ELF-1 (cell line): Measurements from ENCODE around the gene SERPINC1.
"Not testable (repeated sequence)": the region's sequence is repeated elsewhere in the genome, so short reads cannot be mapped to it uniquely, and the experiment has no call there.

Experiments used
- DNase-seq: peaks from one replicate; pipeline ENCODE4 v3.0.0-alpha.2; 2016; ENCODE audit warnings: low read depth, low spot score

SERPINC1 gene

DNA sequence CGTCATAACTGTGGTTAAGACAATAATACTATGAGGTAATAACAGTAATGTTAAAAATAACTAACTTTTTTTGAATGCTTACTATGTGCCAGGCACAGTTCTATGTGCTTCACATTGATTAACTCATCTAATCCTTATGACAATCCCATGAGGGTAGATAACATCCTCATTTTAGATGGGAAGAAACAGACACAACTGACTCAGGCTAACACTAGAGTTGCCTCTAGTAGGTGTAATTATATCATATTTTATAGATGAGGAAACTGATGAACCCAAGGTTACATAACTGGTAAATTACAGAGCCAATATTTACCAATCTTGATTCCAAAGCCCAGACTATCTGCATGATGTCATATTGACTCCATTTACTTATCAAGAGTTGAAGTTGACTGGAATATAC lies 23.5 kb downstream of the SERPINC1 start:
- no peak for DNase-seq

DNA sequence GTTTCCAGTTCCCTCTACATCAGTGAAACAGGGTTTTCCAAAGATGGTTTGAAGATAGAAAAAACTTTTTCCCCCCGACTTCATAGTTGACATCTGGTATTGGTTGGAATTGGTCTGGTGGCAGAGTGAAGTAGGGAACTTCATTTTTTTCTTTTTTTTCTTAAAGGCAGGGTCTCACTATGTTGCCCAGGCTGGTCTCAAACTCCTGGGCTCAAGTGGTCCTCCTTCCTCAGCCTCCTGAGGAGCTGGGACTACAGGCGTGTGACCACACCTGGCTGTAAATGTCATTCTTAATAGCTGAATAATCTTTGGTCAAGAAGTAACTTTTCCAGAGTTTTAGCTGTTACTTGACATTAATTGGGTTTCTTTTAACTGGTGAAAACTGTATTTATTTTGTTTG lies 27.2 kb downstream of the SERPINC1 start:
- DNase-seq = no peak

DNA sequence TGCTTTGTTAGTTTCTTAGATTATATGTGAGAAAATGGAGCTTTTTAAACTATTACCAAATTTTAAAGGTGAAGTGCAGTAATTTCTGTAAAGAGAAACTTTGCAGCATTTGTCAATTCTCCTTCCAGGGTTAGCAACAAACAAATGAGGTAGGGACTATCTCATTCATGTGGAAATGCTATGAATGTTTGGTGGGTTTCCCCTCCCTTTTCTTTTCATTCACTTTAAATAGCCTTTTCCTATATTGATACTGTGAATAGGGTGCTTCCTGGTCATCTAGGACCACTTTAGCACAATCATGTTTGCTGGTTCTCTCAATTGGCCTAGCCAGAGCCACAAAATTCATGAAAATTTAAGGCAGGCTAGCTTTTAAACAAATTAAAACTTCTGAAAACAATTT lies 28.4 kb downstream of the SERPINC1 start:
- no peak for DNase-seq

DNA sequence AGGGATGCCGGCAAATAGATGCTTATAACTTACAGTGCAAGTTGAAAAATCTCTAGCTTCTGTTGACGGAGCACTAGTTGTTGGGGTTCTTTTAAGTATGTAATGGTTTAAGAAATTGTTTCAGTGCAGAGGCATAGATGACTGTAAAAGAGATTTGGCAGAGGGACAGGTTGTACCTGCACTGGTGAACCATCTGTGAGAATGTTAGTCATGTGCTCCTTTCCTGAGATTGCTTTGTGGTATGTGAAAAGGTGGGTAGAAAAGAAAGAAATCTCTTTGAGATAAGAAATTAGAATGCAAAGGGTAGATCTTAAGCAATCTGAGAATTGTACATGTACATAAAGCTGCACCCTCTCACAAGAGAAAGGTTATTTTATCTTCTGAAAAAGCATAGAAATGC lies 29.5 kb downstream of the SERPINC1 start:
- DNase-seq = no peak

DNA sequence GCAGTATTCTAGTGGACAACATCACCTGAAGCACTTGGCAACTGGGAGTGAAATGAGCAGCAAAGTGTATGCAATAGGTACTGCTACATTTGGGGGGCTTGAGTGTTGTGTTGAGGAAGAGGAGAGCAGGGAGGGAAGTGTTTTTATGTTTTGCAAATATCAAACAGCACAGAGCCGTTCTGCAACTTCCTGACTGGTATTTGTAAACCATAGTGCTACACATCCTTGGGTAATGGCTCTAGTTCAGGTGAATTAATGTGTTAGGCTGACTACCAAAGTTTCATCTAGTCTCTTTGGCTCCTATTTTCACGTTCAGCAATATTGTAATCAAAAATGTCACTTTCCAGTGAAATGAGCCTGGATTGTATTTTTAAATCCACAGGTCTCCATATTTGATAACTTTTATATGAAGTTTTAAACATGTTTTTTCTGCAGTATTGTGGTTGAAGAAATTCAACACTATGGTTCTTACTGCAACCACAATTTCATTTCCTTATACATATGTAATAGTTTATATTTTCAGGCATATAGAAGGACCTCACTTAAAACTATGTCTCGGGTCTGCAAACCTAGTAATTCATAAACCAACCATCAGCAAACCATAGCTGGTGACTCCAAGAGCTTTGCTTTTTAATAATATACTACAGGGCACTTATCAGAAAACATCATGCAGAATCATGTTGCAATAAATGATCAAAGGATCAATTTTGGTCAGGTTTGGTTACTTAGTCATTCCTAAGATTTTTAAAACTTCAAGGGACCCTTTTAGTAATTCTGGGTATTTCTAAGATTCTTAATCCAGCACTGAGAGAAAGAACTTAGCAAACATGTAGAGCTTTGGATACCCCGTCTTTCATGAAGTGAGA lies 30.1 kb downstream of the SERPINC1 start:
- DNase-seq = no peak

DNA sequence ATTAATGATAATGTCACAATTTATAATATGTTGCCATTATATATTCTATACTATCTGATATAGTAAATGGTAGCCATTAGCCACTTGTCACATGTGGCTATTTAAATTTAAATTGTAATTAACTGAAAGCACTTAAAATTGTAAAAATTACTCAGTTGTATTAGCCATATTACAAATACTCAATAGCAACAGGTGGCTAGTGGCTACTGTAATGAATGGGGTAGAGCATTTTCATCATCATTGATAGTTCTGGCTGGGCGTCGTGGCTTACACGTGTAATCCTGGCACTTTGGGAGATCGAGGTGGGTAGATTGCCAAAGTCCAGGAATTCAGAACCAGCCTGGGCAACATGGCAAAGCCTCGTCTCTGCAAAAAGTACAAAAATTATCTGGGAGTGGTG lies 32.4 kb downstream of the SERPINC1 start:
- no peak for DNase-seq

DNA sequence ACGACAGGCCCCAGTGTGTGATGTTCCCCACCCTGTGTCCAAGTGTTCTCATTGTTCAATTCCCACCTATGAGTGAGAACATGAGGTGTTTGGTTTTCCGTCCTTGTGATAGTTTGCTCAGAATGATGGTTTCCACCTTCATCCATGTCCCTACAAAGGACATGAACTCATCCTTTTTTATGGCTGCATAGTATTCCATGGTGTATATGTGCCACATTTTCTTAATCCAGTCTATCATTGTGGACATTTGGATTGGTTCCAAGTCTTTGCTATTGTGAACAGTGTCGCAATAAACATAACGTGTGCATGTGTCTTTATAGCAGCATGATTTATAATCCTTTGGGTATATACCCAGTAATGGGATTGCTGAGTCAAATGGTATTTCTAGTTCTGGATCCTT lies 36.0 kb downstream of the SERPINC1 start:
- DNase-seq = not testable (repeated sequence)

DNA sequence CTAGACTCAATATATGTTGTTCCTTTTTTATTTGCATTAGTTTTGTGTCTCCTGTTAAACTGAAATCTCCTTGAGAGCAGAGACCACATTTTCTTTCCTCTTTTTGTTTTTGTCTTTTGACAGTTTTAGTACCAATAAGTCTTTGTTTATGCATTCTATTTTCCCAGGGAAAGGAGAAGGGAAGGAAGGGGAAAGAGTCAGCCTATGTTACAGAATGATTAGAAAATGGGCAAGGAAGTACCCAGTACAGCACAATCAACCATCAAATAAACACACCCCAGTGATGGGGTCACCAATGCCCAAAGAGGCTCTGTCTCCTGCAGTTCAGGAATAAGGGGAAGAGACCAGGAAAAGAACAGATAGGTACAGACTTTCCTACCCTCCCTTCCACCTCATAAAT lies 38.9 kb downstream of the SERPINC1 start:
- no peak for DNase-seq

DNA sequence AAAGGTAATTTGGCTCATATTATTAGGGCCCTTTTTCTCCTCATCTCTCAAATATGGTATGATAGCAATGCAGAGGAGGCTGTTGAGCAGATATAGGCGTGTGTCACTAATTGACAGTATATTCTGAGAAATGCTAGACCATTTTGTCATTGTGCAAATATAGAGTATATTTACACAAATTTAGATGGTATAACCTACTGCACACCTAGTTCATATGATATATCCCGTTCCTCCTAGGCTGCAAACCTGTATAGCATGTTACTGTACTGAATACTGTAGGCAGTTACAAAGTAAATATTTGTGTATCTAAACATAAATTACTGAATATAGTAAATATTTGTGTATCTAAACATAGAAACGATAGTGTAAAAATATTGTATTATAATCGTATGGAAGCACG lies 40.4 kb downstream of the SERPINC1 start:
- no peak for DNase-seq

DNA sequence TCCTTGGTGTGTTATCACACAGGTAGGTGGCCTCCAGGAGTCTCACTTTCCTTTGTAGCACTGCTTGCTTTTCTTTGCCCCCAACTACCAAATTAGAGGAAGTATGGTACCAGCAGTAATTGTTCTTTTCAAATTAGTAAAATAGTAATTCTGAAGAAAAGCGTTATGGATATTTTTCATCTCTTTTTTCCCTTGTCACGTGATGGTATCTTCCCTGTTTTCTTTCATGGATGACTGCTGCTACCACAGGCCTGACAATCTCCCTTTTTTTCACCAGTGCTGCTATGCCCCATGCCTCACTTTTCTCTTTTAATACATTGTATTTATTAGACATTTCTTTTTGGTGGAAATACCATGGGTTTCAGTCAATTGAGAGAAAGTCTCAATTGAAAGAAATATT lies 45.6 kb downstream of the SERPINC1 start:
- no peak for DNase-seq

DNA sequence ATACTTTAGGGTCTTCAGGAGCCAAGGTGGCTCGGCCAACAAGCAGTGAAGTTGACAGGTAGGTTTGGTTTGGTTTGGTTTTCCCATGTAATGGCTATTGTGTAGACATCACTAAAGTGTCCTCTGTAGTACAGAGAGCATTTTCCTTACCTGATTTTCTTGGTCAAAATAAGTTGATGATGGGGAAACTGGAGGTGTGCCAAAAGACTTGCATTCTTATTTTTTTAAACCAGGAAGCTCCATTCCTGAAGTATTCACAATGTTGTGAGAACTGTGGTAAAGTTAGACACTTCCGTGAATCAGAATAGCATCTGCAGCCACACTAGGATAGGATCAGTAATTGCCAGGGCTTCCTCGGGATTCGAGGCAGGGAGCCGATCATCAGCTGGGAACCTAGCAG lies 46.0 kb downstream of the SERPINC1 start:
- no peak for DNase-seq

DNA sequence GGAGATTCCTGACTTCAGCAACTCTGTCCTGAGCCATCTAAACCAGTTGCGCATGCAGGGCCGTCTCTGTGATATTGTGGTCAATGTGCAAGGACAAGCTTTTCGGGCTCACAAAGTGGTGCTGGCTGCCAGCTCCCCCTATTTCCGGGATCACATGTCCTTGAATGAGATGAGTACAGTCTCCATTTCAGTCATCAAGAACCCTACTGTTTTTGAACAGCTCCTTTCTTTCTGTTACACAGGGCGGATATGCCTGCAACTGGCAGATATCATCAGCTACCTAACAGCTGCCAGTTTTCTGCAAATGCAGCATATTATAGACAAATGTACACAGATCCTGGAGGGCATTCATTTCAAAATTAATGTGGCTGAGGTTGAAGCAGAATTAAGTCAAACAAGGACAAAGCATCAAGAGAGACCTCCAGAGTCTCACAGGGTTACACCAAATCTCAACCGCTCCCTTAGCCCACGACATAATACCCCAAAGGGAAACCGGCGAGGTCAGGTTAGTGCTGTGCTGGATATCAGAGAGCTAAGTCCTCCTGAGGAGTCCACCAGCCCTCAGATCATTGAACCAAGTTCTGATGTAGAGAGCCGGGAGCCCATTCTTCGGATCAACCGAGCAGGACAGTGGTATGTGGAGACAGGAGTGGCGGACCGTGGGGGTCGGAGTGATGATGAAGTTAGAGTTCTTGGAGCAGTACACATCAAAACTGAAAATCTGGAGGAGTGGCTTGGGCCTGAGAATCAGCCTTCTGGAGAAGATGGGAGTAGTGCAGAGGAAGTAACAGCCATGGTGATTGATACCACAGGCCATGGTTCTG lies 46.7 kb downstream of the SERPINC1 start:
- DNase-seq = no peak

DNA sequence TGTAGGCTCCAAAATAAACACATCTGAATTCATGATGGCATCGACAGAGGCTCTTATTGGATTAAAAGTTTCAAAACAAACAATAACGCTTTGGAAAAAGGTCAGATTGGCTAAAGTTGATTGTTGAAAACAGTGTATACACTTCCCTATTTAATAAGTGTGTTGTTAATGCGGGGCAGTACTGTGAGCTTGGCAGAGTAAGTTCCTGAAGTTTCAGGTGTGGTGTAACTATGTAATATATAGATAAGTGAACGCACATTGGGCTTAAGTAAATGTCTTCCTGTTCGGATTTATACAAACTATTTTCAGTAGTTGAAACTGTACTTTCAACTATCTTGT lies 48.1 kb downstream of the SERPINC1 start:
- no peak for DNase-seq

DNA sequence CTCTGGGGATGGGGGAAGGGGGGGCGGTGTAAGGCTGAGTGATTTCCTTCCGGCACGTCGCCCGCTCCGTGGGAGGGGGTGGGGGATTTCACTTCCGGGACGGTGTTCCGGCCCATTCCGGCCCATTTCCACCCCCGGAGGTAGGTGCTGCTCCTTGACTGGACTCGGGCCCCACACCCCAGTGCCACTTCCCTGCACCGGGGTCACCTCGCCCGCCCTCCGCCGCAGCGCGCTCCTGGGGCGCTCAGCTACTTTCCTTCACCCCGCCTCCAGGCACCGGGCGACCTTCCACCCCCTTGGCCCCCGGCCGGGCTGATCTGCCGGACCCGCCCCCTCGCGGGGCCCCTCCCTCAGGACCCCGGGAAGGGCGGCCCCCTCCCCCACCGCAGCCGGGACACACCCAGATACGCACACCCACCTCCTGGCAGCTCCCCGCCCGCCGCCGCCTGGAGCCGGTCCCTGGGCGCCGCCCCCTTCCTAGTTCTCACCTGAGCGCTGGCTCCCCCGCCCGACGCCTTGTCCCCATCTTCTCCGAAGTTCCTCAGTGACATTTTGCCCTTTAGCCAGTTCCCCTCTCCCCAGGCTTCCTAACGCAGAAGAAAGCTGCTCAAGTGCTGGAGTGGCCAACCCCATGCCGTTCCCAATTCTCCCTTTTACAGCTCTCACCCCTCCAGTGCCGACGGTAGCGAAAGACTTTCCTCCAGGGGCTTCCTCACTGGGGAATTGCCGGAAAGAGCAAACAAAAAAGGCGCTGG lies 48.7 kb downstream of the SERPINC1 start, which contains the start of gene ZBTB37:
ZBTB37 (plus strand) TSS at position 115 of the 755 bp plus-strand sequence. CDS start 1,846 bp downstream, outside the sequence.
- DNase-seq = peak; percentile 96

DNA sequence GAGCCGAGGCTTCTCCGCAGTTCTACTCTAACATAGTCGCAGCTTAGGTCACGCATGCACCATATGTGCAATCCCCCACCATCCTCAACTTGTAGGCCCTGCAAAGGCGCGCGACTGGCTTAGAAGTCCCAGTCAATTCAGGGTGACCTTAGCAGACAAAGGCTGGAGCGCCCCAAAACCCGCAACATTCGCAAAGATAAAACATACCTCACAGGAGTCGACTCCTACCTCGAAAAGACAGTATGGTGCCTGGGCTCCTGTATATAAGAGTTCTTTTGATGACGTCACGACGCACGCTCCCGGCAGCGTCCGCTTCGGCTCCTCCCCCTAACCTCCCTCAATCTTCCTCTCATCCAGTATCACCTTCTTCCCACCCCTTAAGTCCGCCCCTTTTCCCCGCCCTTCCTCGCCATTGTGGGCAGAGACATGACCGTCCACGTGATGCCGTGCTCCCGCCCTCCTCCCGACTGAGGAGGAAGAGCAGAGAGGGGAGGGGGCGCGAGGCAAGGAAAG lies 49.3 kb downstream of the SERPINC1 start, which contains the start of gene GAS5:
GAS5 (minus strand) TSS at position 237 of the 513 bp plus-strand sequence.
- DNase-seq = peak; percentile 99

DNA sequence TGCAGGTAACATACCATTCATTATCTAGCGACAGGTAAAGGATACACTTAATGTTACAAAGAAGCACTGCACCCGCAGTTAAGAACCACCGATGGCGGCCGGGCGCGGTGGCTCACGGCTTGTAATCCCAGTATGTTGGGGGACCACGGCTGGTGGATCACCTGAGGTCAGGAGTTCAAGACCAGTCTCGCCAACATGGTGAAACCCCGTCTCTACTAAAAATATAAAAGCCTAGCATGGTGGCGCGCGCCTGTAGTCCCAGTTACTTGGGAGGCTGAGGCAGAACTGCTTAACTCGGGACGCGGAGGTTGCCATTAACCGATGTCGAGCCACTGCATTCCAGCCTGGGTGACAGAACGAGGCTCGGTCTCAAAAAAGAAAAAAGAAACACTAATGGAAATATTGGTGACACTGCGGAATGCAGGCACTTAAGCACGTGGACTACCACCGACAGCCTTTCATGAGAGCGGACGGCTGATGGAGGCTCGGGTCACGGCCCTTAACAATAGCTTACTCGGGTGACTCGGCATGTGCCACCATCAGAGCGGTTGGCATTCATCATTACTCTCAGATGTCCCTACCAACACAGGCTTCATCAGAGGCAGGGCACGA lies 49.9 kb downstream of the SERPINC1 start:
- no peak for DNase-seq

DNA sequence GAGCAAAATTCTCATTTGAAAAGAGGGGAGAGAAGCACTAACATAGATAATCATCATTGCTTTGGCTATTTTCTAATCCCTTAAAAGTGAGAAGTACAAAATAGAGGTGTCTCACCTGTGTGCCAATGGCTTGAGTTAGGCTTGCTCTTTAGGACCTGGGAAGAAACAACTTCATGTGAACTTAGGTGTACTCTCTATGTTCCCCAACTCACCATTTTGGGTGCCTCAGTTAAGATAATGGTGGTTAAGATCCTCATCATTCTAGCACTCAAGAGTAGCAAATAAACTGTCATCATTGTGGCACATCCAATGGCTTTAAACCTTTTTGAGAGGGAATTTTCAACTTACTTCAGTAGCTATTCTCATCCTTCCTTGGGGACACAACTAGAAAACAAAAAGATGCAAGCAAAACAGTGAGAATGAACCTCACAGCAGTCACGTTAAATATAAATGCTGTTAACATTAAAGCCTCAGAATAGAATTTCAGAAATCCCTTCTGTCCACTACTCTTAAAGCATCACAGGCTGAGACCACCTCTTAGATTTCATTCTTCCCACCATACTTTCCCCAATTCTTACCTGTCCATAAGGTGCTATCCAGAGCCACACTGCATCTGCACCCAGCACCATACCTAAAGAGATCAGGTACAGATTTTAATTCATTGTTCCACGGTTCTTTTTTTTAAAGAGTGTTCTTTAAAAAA lies 50.6 kb downstream of the SERPINC1 start:
- DNase-seq = no peak

DNA sequence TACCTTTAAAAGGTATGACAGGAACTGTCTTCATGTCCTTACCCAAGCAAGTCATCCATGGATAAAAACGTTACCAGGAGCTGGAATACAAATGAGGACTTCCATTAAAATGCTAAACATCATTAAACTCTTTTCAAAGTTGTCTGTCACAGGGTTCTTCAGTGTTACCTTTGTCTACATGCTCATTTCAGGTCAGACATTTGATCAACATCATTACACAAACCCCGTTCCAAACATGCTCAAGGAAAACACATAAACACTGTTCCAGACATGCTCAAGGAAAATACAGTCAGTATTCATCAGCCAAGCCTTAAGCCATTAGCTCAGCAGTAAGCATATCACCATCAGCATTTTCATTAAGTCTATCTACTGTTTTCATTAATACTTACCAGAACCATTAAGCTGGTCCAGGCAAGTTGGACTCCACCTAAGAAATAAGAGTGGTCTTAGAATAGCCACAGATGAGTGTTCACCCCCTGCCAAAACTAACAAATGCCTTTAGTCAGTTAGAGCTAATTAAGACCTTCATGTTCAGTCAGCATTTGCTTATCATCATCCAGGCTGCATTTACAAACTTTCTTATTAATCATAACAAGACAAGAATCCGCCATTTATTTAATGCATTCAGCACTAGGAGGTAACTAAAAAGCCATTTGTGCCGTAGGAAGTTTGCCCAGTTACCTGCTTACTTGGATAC lies 51.5 kb downstream of the SERPINC1 start:
- DNase-seq = no peak

DNA sequence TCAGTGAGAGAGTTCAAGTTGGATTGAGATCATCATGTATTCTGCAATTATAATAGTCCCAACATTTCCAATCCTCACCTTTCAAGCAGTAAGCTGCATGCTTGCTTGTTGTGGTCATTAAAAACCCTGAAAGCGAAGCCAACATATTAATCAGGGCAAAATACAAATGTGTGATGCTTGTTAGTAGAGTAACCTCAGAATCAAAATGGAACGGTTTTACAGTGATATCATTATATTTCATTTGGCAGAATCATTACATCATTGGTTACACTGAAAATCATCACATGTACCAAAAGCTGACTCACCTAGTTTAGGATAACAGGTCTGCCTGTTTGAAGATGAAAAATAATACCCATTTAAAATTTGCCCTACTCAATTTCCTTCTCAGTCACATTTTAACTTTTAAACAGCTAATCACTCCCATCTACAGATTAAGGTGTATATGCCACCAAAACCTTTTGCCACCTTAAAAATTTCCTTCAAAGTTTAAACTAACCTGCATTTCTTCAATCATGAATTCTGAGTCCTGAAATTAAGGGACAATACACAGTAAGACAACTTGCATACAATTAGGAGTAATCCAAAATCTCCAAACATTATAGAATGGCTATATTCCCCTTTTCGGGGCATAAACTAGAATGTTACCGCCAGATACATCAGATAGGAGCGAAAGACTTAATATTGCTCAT lies 52.8 kb downstream of the SERPINC1 start:
- no peak for DNase-seq
